ENCODE results near the gene CLDN9. TPM values are rescaled to one million over a fixed set of nuclear protein-coding genes. Genes with fewer than 3 reads are reported as not detected.

CLDN9 gene
- total RNA-seq, 1 experiment from 2014 or later: 1.3 TPM

GRCh38 chr16:3056336-3057180, 43.8 kb downstream of the CLDN9 start:
- Histone ChIP-seq H3K27ac (ENCODE audit: insufficient read length, low read depth, low read length) (no peak overlapping the region), H3K79me1 (ENCODE audit: insufficient read depth, low read depth, low read length, poor library complexity, severe bottlenecking) (no peaks in the 10 kb centered on the region), H4K5ac (ENCODE audit: insufficient read length, low read depth, low read length) (no peak overlapping the region), H3T11ph (ENCODE audit: low read length) (no peak overlapping the region), H4K8ac (replicated peaks; ENCODE audit: insufficient read length, low read depth, low read length) (no peak overlapping the region), H3K4me2 (ENCODE audit: insufficient read depth, insufficient read length, low read length) (no peak overlapping the region), H3K4me1 (ENCODE audit: insufficient read depth, low read length) (no peaks in the 10 kb centered on the region), H3K23me2 (ENCODE audit: insufficient read length, low read depth, low read length, poor library complexity, severe bottlenecking) (peaks cover 14% of the 10 kb centered on the region), H3K27me3 (ENCODE audit: insufficient read depth, low read length) (peaks cover 2% of the 10 kb centered on the region; the same call in 1 of the 2 replicates), H3K79me2 (ENCODE audit: insufficient read depth, low read length) (no peaks in the 10 kb centered on the region), H2BK20ac (ENCODE audit: low read depth, low read length, poor library complexity, severe bottlenecking) (no peak overlapping the region), H4K20me1 (ENCODE audit: control insufficient read depth, insufficient read depth, insufficient read length) (no peaks in the 10 kb centered on the region), H4K91ac (ENCODE audit: insufficient read length, low read depth, low read length) (no peak overlapping the region), H3K23ac (ENCODE audit: insufficient read length, low read depth, low read length) (no peak overlapping the region), H2AK5ac (ENCODE audit: insufficient read length, low read length) (no peak overlapping the region), H3K14ac (ENCODE audit: insufficient read depth, low read length) (no peak overlapping the region), H3K9me3 (ENCODE audit: control insufficient read depth, low read depth, low read length) (no peaks in the 10 kb centered on the region), H2BK120ac (ENCODE audit: low read depth, low read length, poor library complexity, severe bottlenecking) (no peak overlapping the region), H2BK15ac (ENCODE audit: low read depth, low read length) (no peak overlapping the region), H3K9ac (ENCODE audit: extremely low read depth, insufficient read length, low read length) (no peak overlapping the region), H2AFZ (ENCODE audit: low read length) (no peak overlapping the region), H3K18ac (ENCODE audit: insufficient read length, low read depth, low read length) (no peak overlapping the region), H2BK12ac (ENCODE audit: insufficient read length, low read depth, low read length) (no peak overlapping the region), H2BK5ac (ENCODE audit: insufficient read length, low read length) (no peak overlapping the region), H3K4ac (ENCODE audit: low read depth, low read length) (no peak overlapping the region), H3K56ac (ENCODE audit: insufficient read length, low read depth, low read length) (no peak overlapping the region)
- no peak overlapping the region for H3K4me3 Mint-ChIP-seq
- peaks cover 10 to 29% (median 14%) of the 10 kb centered on the region in 3 experiments for H3K36me3 Mint-ChIP-seq (ENCODE audit: insufficient read depth in 1 of 3, low read depth in 3 of 3)
- H3K9me3 Mint-ChIP-seq: no peaks in the 10 kb centered on the region; a peak in 2 of 5 replicates
- peaks cover 20 to 36% of the 10 kb centered on the region in 2 experiments for H3K4me1 Mint-ChIP-seq
- DNase-seq: no peak
- no peak overlapping the region for H3K27ac Mint-ChIP-seq
- TF ChIP-seq, protein P1, sequence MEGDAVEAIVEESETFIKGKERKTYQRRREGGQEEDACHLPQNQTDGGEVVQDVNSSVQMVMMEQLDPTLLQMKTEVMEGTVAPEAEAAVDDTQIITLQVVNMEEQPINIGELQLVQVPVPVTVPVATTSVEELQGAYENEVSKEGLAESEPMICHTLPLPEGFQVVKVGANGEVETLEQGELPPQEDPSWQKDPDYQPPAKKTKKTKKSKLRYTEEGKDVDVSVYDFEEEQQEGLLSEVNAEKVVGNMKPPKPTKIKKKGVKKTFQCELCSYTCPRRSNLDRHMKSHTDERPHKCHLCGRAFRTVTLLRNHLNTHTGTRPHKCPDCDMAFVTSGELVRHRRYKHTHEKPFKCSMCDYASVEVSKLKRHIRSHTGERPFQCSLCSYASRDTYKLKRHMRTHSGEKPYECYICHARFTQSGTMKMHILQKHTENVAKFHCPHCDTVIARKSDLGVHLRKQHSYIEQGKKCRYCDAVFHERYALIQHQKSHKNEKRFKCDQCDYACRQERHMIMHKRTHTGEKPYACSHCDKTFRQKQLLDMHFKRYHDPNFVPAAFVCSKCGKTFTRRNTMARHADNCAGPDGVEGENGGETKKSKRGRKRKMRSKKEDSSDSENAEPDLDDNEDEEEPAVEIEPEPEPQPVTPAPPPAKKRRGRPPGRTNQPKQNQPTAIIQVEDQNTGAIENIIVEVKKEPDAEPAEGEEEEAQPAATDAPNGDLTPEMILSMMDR (conservative IDR thresholded peaks at IDR 0.05): no peak
- peaks cover 32% of the 10 kb centered on the region for H3K27me3 Mint-ChIP-seq (ENCODE audit: low read depth)
- no CpG with 5 or more reads among the region's 19 CpGs for WGBS (ENCODE audit: extremely low coverage, insufficient read length, low lambda C conversion rate)
